Esophagus (tissue), 2 donors: ENCODE results near the gene PAM16. TPM values are rescaled to one million over a fixed set of nuclear protein-coding genes. Genes with fewer than 3 reads are reported as not detected.

Source experiments
- H3K27ac ChIP-seq, 2 donors: one replicate each; pipeline ENCODE4 v1.5.1; 2013; ENCODE audit warnings: low read depth in 2 of 2, mild to moderate bottlenecking in 2 of 2, inconsistent platforms in 1 of 2, low read length in 1 of 2, moderate library complexity in 1 of 2
- H3K27me3 ChIP-seq, 2 donors: one replicate each; pipeline ENCODE4 v1.6.1; 2013; ENCODE audit warnings: low read length in 2 of 2, control low read depth in 1 of 2, mild to moderate bottlenecking in 1 of 2; ENCODE audit not compliant: insufficient read depth in 2 of 2, control insufficient read depth in 1 of 2
- H3K36me3 ChIP-seq, 2 donors: one replicate each; pipeline ENCODE4 v1.6.1; 2013; ENCODE audit warnings: low read length in 1 of 2; ENCODE audit not compliant: control insufficient read depth in 2 of 2, insufficient read depth in 2 of 2
- H3K4me1 ChIP-seq, 2 donors: one replicate each; pipeline ENCODE4 v1.6.1; 2013; ENCODE audit warnings: low read length in 1 of 2; ENCODE audit not compliant: control insufficient read depth in 2 of 2, insufficient read depth in 2 of 2
- H3K4me3 ChIP-seq, 2 donors: one replicate each; pipeline ENCODE4 v1.5.1; 2013; ENCODE audit warnings: low read length in 2 of 2, mild to moderate bottlenecking in 2 of 2, low read depth in 1 of 2, moderate library complexity in 1 of 2
- H3K9me3 ChIP-seq, 2 donors: one replicate each; pipeline ENCODE4 v1.6.1; 2013; ENCODE audit warnings: mild to moderate bottlenecking in 2 of 2, low read depth in 1 of 2, low read length in 1 of 2, moderate library complexity in 1 of 2; ENCODE audit not compliant: control insufficient read depth in 2 of 2, insufficient read depth in 1 of 2
- WGBS, 2 donors: extraction: QIAGEN DNeasy Blood & Tissue Kit; methylation state at CpG; one replicate each; pipeline ENCODE4 v1.1.7; 2013; 5-methylcytosine and 5-hydroxymethylcytosine counted together
- polyA plus RNA-seq, 2 donors: library from polyadenylated mRNA; stranded (reverse); fragments of 200-250 nt; gene quantifications; one replicate each; pipeline ENCODE4 v1.2.3, GENCODE V29; 2013
- donor health status: healthy with polysubstance abuse.
- donor health status: Bipolar disorder and iron deficiency.

Gene PAM16
- polyA plus RNA-seq, 2 donors, result 48.2 to 86.1 TPM

- Histone ChIP-seq H3K27me3 (no peaks in the 10 kb centered on the region), H3K4me3 (no peak overlapping the region), H3K4me1 (peaks cover 15 to 32% of the 10 kb centered on the region in 2 donors), H3K27ac (peak overlapping the region in 1 of 2 donors; percentile 29), H3K9me3 (no peaks in the 10 kb centered on the region), H3K36me3 (peaks cover 7 to 39% of the 10 kb centered on the region in 2 donors)
- 78 to 80% methylated on average over 15 of the region's 15 CpGs for WGBS, 2 donors
Measured at GRCh38 chr16:4378161-4378666, 27.1 kb upstream of the PAM16 start.

GRCh38 chr16:4377573-4378154, 26.5 kb upstream of the PAM16 start:
- H3K4me3 ChIP-seq, result peak overlapping the region in 1 of 2 donors; percentile 5
- H3K4me1 ChIP-seq, result peaks cover 21 to 32% of the 10 kb centered on the region in 2 donors
- no peaks in the 10 kb centered on the region for H3K27me3 ChIP-seq
- WGBS, 2 donors, result 49 to 67% methylated on average over 12 of the region's 12 CpGs
- peak overlapping the region; percentile 34 to 56 for H3K27ac ChIP-seq
- H3K36me3 ChIP-seq, result peaks cover 3 to 34% of the 10 kb centered on the region in 2 donors
- no peaks in the 10 kb centered on the region for H3K9me3 ChIP-seq

DNA sequence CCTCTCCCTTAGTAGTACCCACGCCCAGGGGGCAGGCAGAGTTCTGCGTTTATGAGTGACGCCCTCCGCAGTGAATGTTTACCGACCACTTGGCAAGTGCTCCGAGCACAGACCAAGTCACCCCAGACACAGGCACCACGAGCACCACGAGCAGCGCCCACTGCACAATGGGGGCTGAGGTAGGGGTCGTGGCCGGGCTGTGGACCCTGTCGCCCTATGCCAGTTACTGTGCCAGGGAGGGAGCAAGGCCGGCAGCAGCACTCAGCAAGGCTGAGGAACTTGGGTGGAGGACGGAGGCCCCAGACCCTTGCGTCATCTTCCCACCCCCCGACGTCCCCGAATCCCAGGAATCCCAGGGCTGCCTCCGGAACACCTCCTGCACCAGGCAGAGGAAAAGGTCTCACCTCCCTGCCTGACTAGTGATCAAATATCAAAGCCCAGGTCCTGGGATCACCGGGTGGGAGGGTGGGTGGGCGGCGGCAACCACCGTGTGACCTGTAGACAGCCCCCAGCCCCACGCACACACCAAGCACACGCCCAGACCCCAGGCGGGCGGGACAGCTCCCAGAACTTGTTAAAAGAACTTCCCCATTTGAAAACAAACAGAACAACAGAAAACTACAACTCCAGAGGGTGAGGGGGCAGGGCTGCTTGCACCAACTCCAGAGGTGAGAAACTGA, 25.9 kb upstream of the PAM16 start:
- Histone ChIP-seq H3K4me1 (peaks cover 26 to 38% of the 10 kb centered on the region in 2 donors), H3K9me3 (no peaks in the 10 kb centered on the region), H3K4me3 (peak overlapping the region; percentile 5 to 28), H3K27me3 (no peaks in the 10 kb centered on the region), H3K36me3 (peaks cover 0 to 28% of the 10 kb centered on the region in 2 donors), H3K27ac (peak overlapping the region; percentile 34 to 57)
- WGBS, 2 donors, result 59% methylated on average over 25 to 27 of the region's 27 CpGs

DNA sequence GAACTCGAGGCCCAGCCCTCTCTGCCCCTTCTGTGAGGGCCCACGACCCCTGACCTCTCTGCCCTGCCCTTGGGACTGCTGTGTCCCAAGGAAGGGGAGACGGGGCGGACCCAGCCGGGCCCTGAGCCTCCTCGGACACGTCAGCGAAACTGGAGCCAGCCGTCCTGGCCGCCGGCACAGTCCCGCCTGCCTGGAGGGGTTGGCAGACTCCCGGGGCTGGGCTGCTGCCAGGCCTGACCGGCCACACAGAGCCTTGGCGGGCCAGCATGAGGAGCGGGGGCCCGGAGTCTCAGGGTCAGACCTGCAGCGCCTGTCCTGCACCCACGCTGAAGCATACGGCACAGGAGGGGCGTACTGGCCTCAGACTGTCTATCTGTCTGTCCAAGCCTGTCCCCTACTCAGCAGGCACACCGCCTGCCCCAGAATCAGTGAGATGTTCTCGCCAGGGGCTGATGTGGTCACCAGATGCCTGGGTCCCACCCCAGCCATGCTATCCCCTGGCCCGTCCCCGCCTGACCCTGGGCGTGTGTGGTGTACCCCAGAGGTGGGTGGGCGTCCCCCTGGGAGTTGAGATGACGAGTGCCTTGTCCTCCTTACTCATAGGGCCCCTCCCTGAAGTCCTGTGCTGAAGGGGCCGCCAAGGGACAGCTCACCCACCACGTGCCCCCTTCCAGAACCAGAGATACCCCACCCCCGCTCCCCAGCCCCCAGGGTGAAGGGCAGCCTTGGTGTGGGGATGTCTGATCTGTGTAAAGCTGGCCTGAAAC, 25.2 kb upstream of the PAM16 start:
- Histone ChIP-seq H3K27ac (peak overlapping the region; percentile 57 to 86), H3K27me3 (no peaks in the 10 kb centered on the region), H3K4me3 (peak overlapping the region; percentile 3 to 28), H3K4me1 (peaks cover 26 to 38% of the 10 kb centered on the region in 2 donors), H3K9me3 (no peaks in the 10 kb centered on the region), H3K36me3 (peaks cover 0 to 22% of the 10 kb centered on the region in 2 donors)
- 56 to 60% methylated on average over 29 to 31 of the region's 31 CpGs for WGBS, 2 donors

- Histone ChIP-seq H3K4me3 (peak overlapping the region; percentile 2 to 28), H3K27me3 (no peaks in the 10 kb centered on the region), H3K36me3 (peaks cover 0 to 16% of the 10 kb centered on the region in 2 donors), H3K27ac (peak overlapping the region; percentile 57 to 86), H3K9me3 (no peaks in the 10 kb centered on the region), H3K4me1 (peaks cover 26 to 38% of the 10 kb centered on the region in 2 donors)
- 77% methylated on average over 15 of the region's 15 CpGs for WGBS, 2 donors
Measured at GRCh38 chr16:4375717-4376116, 24.6 kb upstream of the PAM16 start.

DNA sequence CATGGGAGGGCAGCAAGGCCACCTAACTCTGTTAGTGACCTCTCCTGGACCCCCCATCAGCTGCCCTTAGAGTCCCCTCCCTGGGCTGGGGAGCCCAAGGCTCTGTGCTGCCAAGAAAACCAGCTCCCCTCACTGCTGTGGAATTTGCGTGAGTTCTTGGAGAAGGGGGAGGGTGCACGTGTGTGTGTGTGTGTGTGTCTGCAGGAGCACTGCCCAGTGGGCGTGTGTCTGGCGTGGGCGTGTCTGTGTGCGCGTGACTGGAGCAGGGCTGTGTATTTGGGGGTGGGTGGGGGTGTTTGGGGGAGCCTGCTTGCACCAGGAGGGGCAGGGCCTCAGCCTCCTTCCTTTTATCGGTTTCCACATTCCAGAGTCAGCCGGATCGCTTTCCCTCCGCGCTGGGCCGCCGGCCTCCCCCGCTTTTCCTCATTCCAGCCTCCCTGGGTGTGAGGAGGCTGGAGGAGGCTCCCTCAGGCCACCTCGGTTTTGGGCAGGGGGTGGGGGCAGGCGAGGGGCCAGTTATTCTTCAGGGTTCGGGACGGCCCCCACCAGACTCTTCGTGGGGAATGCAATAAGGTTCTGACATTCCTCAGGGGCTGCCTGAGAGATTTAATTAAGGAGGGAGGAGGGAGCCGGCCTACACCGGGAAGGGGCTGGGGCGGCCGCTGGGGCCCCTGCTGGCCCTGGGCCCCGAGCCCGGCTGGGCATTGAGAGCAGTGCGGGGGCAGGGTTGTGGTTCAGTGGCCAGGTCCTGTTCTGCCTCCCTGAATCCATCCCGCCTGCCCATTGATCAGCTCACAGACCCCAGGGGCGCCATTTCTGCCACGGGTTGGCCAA, 23.0 kb upstream of the PAM16 start:
- 36 to 48% methylated on average over 28 to 30 of the region's 30 CpGs for WGBS, 2 donors
- Histone ChIP-seq H3K27me3 (no peaks in the 10 kb centered on the region), H3K4me1 (peaks cover 30 to 37% of the 10 kb centered on the region in 2 donors), H3K4me3 (peak overlapping the region; percentile 59 to 85), H3K9me3 (no peaks in the 10 kb centered on the region), H3K36me3 (peaks cover 0 to 9% of the 10 kb centered on the region in 2 donors), H3K27ac (peak overlapping the region; percentile 84 to 93)

DNA sequence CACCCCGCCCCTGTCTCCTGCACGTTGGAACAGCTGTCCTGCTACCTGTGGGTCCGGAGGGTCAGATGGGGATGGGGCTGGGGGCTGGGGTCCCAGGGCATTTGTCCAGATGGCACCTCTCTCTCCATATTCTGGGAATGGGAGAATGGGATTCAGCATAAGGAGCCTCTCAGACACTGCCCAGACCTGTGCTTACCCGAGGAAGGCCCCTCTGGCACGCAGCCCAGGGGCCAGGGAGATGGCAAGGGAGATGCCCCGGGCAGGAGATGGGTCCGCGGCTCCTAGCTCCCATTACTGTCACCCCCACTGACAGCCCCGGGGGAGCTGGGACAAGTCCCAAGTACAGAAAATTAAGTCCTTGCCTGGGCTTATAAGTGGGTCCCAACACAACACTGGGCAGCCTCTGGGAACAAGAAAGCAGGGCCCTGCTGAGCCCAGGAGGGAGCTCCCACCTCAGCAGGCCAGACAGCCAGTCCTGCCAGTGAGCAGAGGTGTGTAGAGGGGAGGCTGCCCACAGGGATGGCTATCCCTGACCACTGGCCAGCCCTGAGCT, 22.3 kb upstream of the PAM16 start:
- H3K36me3 ChIP-seq, result peaks cover 0 to 5% of the 10 kb centered on the region in 2 donors
- no peaks in the 10 kb centered on the region for H3K27me3 ChIP-seq
- no peaks in the 10 kb centered on the region for H3K9me3 ChIP-seq
- H3K4me1 ChIP-seq, result peaks cover 33 to 39% of the 10 kb centered on the region in 2 donors
- WGBS, 2 donors, result 23 to 49% methylated on average over 9 of the region's 9 CpGs
- H3K4me3 ChIP-seq, result peak overlapping the region; percentile 59 to 85
- peak overlapping the region; percentile 77 to 93 for H3K27ac ChIP-seq

DNA sequence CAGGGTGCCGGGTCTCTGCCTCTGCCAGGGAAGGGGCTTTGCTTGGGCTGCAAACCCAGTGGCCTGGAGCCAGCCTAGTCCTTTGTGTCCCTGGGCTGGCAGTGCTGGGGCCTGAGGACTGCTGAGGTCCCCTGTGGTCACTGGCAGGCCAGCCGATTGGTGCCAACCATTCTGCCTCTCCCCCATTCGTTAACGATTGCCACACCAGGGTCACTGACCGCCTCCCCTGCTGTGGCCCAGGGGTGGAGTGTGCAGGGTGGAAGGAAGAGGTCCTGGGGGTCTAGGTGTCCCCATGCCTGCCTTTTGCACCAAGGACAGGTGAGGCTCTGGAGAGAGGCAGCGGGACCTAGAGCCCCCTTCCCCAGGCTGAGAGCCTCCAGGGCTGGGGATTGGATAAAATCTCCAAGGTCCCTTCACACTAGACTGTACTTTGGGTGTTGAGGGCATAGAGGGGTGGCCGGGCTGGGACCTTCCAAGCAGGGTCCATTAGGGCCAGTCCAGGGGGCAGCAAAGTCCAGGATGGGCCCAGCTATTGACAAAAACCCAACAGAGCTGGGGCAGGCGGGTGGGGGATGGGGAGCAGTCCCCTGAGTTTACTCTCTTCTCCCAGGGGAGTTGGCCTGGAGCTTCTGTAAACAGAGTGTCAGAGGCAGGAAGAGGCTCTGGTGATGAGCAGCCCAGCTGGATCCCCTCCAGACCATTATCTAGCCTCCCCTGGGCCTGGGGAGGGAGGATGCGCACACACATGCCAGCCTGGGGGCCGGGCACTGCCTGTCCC, 21.6 kb upstream of the PAM16 start:
- Histone ChIP-seq H3K27me3 (no peaks in the 10 kb centered on the region), H3K4me1 (peaks cover 33 to 38% of the 10 kb centered on the region in 2 donors), H3K4me3 (peak overlapping the region; percentile 59 to 85), H3K9me3 (no peaks in the 10 kb centered on the region), H3K36me3 (peaks cover 0 to 5% of the 10 kb centered on the region in 2 donors), H3K27ac (peak overlapping the region; percentile 77 to 93)
- WGBS, 2 donors, result 65 to 67% methylated on average over 10 of the region's 10 CpGs
